K562 (cell line): Measurements from ENCODE around the gene IFT52. TPM values are rescaled to one million over a fixed set of nuclear protein-coding genes. Genes with fewer than 3 reads are reported as not detected.

Experiments used
- ARHGAP35 ChIP-seq: fragments of 450-650 bp; IDR thresholded peaks from 2 replicates; pipeline ENCODE4 v1.6.1; 2018; ENCODE audit not compliant: partially characterized antibody
- ARID1B ChIP-seq: fragments of 450-650 bp; IDR thresholded peaks from 2 replicates; pipeline ENCODE4 v1.6.1; 2016; ENCODE audit warnings: antibody characterized with exemption, mild to moderate bottlenecking, inconsistent platforms
- CBFA2T3 ChIP-seq: fragments of 450-650 bp; IDR thresholded peaks from 2 replicates; pipeline ENCODE4 v1.6.1; 2017
- CREM ChIP-seq: IDR thresholded peaks from 2 replicates; pipeline ENCODE4 v1.6.1; 2014; ENCODE audit warnings: antibody characterized with exemption, low read depth
- CSDE1 ChIP-seq, 2 experiments: fragments of 450-650 bp; IDR thresholded peaks; 2 replicates each; pipeline ENCODE4 v1.6.1; 2016; ENCODE audit warnings: mild to moderate bottlenecking in 1 of 2
- ELF2 ChIP-seq: fragments of 250-450 bp; sonication (Bioruptor Pico); IDR thresholded peaks from 2 replicates; pipeline ENCODE4 v1.5.0; 2021; ENCODE audit warnings: mild to moderate bottlenecking
- ELF4 ChIP-seq: fragments of 450-650 bp; formaldehyde crosslinking; IDR thresholded peaks from 2 replicates; pipeline ENCODE4 v1.4.0; 2022; ENCODE audit warnings: missing genetic modification characterization
- FOXM1 ChIP-seq, 2 experiments: fragments of 450-650 bp in 1 of 2; sonication (generic) in 1 of 2; formaldehyde crosslinking in 1 of 2; IDR thresholded peaks; 2 replicates each; pipeline versions ENCODE4 v1.6.1 to v1.9.0; 2017 to 2022; ENCODE audit warnings: low read depth in 2 of 2, mild to moderate bottlenecking in 2 of 2, missing genetic modification reagents in 1 of 2, moderate library complexity in 1 of 2
- HIVEP1 ChIP-seq: fragments of 250-450 bp; sonication (Bioruptor Pico); IDR thresholded peaks from 2 replicates; pipeline ENCODE4 v1.4.0; 2020; ENCODE audit warnings: mild to moderate bottlenecking
- JUND ChIP-seq, 2 experiments: IDR thresholded peaks; 2 replicates in 1 of 2; 3 replicates in 1 of 2; pipeline ENCODE4 v1.6.1; 2011; ENCODE audit warnings: borderline replicate concordance in 2 of 2, low read depth in 2 of 2, low read length in 2 of 2, improper control_type of control experiment in 1 of 2, missing biosample characterization in 1 of 2, missing genetic modification characterization in 1 of 2, missing genetic modification reagents in 1 of 2
- MAZ ChIP-seq, 2 experiments: fragments of 450-650 bp in 1 of 2; sonication (generic) in 1 of 2; formaldehyde crosslinking; IDR thresholded peaks in 1 of 2; conservative IDR thresholded peaks in 1 of 2; 2 replicates each; pipeline versions ENCODE4 v1.4.0 to v1.5.0; 2020; ENCODE audit warnings: mild to moderate bottlenecking in 1 of 2, missing genetic modification reagents in 1 of 2
- MCM5 ChIP-seq: fragments of 450-650 bp; IDR thresholded peaks from 2 replicates; pipeline ENCODE4 v1.6.1; 2016; ENCODE audit warnings: low read depth
- NBN ChIP-seq: fragments of 450-650 bp; IDR thresholded peaks from 2 replicates; pipeline ENCODE4 v1.6.1; 2016; ENCODE audit warnings: low read depth, mild to moderate bottlenecking
- NKRF ChIP-seq: fragments of 450-650 bp; IDR thresholded peaks from 2 replicates; pipeline ENCODE4 v1.6.1; 2016; ENCODE audit warnings: borderline replicate concordance
- PHTF2 ChIP-seq: fragments of 250-450 bp; sonication (Bioruptor Pico); IDR thresholded peaks from 2 replicates; pipeline ENCODE4 v1.5.0; 2021; ENCODE audit warnings: mild to moderate bottlenecking
- PURB ChIP-seq: sonication (generic); formaldehyde crosslinking; IDR thresholded peaks from 2 replicates; pipeline ENCODE4 v1.9.0; 2021; ENCODE audit warnings: low read depth, mild to moderate bottlenecking, missing genetic modification reagents
- RBM25 ChIP-seq: fragments of 200-400 bp; formaldehyde crosslinking; IDR thresholded peaks from 2 replicates; pipeline ENCODE4 v1.6.1; 2018; ENCODE audit warnings: low read length, low read depth, moderate library complexity; ENCODE audit not compliant: severe bottlenecking
- TCF3 ChIP-seq: sonication (generic); formaldehyde crosslinking; IDR thresholded peaks from 2 replicates; pipeline ENCODE4 v1.4.0; 2020; ENCODE audit warnings: mild to moderate bottlenecking, missing genetic modification reagents
- ZBTB8A ChIP-seq: fragments of 450-650 bp; IDR thresholded peaks from 2 replicates; pipeline ENCODE4 v1.6.1; 2018; ENCODE audit warnings: mild to moderate bottlenecking, moderate library complexity; ENCODE audit not compliant: partially characterized antibody
- ZKSCAN1 ChIP-seq: fragments of 150-350 bp; IDR thresholded peaks from 2 replicates; pipeline ENCODE4 v1.6.1; 2016; ENCODE audit warnings: low read depth, low read length
- polyA plus RNA-seq, 8 experiments: library from polyadenylated mRNA; depleted of rRNA in 4 of 8; stranded (reverse) in 5 of 8; unstranded in 3 of 8; fragments of >200 nt; fragmentation: Nextera tagmentation in 2 of 8; fragmentation: Illumina TruSeq in 1 of 8; extraction: Ambion mirVana in 2 of 8; extraction: Trizol in 1 of 8; gene quantifications; 2 replicates each; pipeline versions ENCODE4 v1.2.1 to v1.2.3, GENCODE V29; 2011 to 2014; ENCODE audit warnings: inconsistent platforms in 1 of 8, missing spikeins in 1 of 8
- total RNA-seq, 7 experiments: library from RNA; depleted of rRNA in 6 of 7; stranded (reverse); fragments of >200 nt in 6 of 7; fragmentation: Illumina TruSeq in 2 of 7; extraction: Trizol in 2 of 7; gene quantifications; 2 replicates each; pipeline versions ENCODE4 v1.2.1 to v1.2.3, GENCODE V29; 2011 to 2021; ENCODE audit warnings: low replicate concordance in 1 of 7
- TF ChIP-seq, protein P1 (sequence below): fragments of 250-450 bp; sonication (Bioruptor Pico); IDR thresholded peaks from 2 replicates; pipeline ENCODE4 v1.4.0; 2020; ENCODE audit warnings: borderline replicate concordance
- TF ChIP-seq, protein P2 (sequence below): IDR thresholded peaks from 2 replicates; pipeline ENCODE4 v1.6.1; 2014; ENCODE audit warnings: antibody characterized with exemption

IFT52 gene
- total and polyA plus RNA-seq, 9 of the 15 experiments (the other 6 are each of a cell fraction or from before 2014, with no cell fraction given): 11.0 to 31.4 (median 20.4) TPM

DNA sequence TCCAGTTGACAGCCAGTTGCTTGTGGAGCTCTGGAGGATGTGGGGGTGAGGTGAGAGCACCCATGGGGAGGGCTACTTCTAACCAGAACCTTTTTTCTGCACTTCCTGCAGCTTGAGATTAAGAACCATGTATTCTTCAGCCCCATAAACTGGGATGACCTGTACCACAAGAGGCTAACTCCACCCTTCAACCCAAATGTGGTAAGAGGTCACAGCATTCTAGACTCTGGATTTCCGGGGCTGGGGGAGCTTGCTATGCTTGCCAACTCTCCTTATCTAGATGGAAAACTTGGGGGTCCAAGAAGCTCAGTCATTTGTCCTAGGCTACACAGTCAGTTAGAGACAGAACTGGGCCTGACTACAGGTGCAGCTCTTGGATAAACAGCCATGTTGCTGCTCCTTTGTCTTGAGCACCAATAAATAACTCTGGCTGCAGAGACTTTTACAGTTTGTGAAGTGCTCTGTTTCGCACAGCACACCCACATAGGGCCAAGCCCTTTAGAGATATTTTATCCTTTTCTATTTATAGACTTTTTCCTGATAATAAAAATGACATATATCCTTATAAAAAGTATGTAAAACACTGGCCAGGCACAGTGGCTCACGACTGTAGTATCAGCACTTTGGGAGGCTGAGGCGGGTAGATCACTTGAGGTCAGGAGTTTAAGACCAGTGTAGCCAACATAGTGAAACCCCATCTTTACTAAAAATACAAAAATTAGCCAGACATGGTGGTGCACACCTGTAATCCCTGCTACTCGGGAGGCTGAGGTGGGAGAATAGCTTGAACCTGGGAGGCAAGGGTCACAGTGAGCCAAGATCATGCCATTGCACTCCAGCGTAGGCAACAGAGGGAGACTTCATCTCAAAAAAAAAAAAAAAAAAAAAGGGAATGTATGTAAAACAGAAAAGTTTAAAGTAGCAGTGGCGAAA, 10.6 kb upstream of the IFT52 start (continued):
- TF ChIP-seq PURB (CRISPR knock-in tag) (no peak), TCF3 (peak; percentile 70), ARID1B (peak; percentile 63; the same call in 1 of the 2 replicates), RBM25 (peak; percentile 53), ZKSCAN1 (no peak), HIVEP1 (no peak), NBN (no peak), ELF4 (no peak), PHTF2 (CRISPR knock-in tag) (no peak), CSDE1 (IDR thresholded peaks at IDR 0.05) (no peak), ELF2 (no peak), NKRF (no peak), CREM (no peak), MAZ (CRISPR knock-in tag; conservative IDR thresholded peaks at IDR 0.05 in 1 of 2, IDR thresholded peaks at IDR 0.05 in 1 of 2) (no peak), JUND (IDR thresholded peaks at IDR 0.05; ENCODE audit: borderline replicate concordance, low read depth, low read length) (peak; percentile 27), JUND (tag; IDR thresholded peaks at IDR 0.05; ENCODE audit: borderline replicate concordance, low read depth, low read length) (no peak), ARHGAP35 (no peak), ZBTB8A (no peak), MCM5 (no peak), FOXM1 (IDR thresholded peaks at IDR 0.05; ENCODE audit: low read depth) (no peak), FOXM1 (CRISPR knock-in tag; IDR thresholded peaks at IDR 0.05; ENCODE audit: low read depth) (no peak), CBFA2T3 (peak; percentile 79)
- TF ChIP-seq, protein P1, sequence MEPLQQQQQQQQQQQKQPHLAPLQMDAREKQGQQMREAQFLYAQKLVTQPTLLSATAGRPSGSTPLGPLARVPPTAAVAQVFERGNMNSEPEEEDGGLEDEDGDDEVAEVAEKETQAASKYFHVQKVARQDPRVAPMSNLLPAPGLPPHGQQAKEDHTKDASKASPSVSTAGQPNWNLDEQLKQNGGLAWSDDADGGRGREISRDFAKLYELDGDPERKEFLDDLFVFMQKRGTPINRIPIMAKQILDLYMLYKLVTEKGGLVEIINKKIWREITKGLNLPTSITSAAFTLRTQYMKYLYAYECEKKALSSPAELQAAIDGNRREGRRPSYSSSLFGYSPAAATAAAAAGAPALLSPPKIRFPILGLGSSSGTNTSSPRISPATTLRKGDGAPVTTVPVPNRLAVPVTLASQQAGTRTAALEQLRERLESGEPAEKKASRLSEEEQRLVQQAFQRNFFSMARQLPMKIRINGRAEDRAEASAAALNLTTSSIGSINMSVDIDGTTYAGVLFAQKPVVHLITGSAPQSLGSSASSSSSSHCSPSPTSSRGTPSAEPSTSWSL (CRISPR knock-in tag): no peak
- TF ChIP-seq, protein P2, sequence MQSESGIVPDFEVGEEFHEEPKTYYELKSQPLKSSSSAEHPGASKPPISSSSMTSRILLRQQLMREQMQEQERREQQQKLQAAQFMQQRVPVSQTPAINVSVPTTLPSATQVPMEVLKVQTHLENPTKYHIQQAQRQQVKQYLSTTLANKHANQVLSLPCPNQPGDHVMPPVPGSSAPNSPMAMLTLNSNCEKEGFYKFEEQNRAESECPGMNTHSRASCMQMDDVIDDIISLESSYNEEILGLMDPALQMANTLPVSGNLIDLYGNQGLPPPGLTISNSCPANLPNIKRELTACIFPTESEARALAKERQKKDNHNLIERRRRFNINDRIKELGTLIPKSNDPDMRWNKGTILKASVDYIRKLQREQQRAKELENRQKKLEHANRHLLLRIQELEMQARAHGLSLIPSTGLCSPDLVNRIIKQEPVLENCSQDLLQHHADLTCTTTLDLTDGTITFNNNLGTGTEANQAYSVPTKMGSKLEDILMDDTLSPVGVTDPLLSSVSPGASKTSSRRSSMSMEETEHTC: no peak
